K562 (cell line): Measurements from ENCODE around the gene ABCB6. TPM values are rescaled to one million over a fixed set of nuclear protein-coding genes. Genes with fewer than 3 reads are reported as not detected.

ENCODE experiments used
- CREB3L1 ChIP-seq: fragments of 450-650 bp; IDR thresholded peaks from 2 replicates; pipeline ENCODE4 v1.6.1; 2014; ENCODE audit warnings: low read depth, mild to moderate bottlenecking, moderate library complexity, borderline replicate concordance
- L3MBTL2 ChIP-seq: fragments of 450-650 bp; IDR thresholded peaks from 2 replicates; pipeline ENCODE4 v1.6.1; 2016; ENCODE audit warnings: mild to moderate bottlenecking, moderate library complexity
- PCBP1 ChIP-seq: fragments of 200-400 bp; formaldehyde crosslinking; IDR thresholded peaks from 2 replicates; pipeline ENCODE4 v1.6.1; 2018; ENCODE audit warnings: mild to moderate bottlenecking, low read depth, low read length; ENCODE audit not compliant: poor library complexity, severe bottlenecking
- PKNOX1 ChIP-seq: fragments of 450-650 bp; IDR thresholded peaks from 2 replicates; pipeline ENCODE4 v1.6.1; 2016
- SIRT6 ChIP-seq: IDR thresholded peaks from one replicate; pipeline ENCODE4 v1.6.1; 2012; ENCODE audit warnings: low read depth, mild to moderate bottlenecking, control low read depth, inconsistent platforms, low read length, moderate library complexity
- ZBTB11 ChIP-seq, 3 experiments: fragments of 200-800 bp in 1 of 3; fragments of 250-450 bp in 1 of 3; fragments of 450-650 bp in 1 of 3; sonication (Bioruptor Pico) in 1 of 3; sonication (Bioruptor generic) in 1 of 3; formaldehyde crosslinking in 1 of 3; IDR thresholded peaks; 2 replicates each; pipeline versions ENCODE4 v1.6.1 to v1.8.0; 2016 to 2022; ENCODE audit warnings: mild to moderate bottlenecking in 2 of 3, missing genetic modification characterization in 2 of 3, missing compliant biosample characterization in 1 of 3, moderate library complexity in 1 of 3
- ZBTB34 ChIP-seq: fragments of 250-450 bp; sonication (Bioruptor Pico); IDR thresholded peaks from 2 replicates; pipeline ENCODE4 v1.8.0; 2021; ENCODE audit warnings: mild to moderate bottlenecking, moderate library complexity
- ZNF407 ChIP-seq: fragments of 450-650 bp; IDR thresholded peaks from 2 replicates; pipeline ENCODE4 v1.6.1; 2016; ENCODE audit warnings: low read depth
- polyA plus RNA-seq, 8 experiments: library from polyadenylated mRNA; depleted of rRNA in 4 of 8; stranded (reverse) in 5 of 8; unstranded in 3 of 8; fragments of >200 nt; fragmentation: Nextera tagmentation in 2 of 8; fragmentation: Illumina TruSeq in 1 of 8; extraction: Ambion mirVana in 2 of 8; extraction: Trizol in 1 of 8; gene quantifications; 2 replicates each; pipeline versions ENCODE4 v1.2.1 to v1.2.3, GENCODE V29; 2011 to 2014; ENCODE audit warnings: inconsistent platforms in 1 of 8, missing spikeins in 1 of 8
- total RNA-seq, 7 experiments: library from RNA; depleted of rRNA in 6 of 7; stranded (reverse); fragments of >200 nt in 6 of 7; fragmentation: Illumina TruSeq in 2 of 7; extraction: Trizol in 2 of 7; gene quantifications; 2 replicates each; pipeline versions ENCODE4 v1.2.1 to v1.2.3, GENCODE V29; 2011 to 2021; ENCODE audit warnings: low replicate concordance in 1 of 7

ABCB6 gene
- total and polyA plus RNA-seq, 9 of the 15 experiments (the other 6 are each of a cell fraction or from before 2014, with no cell fraction given) = 3.7 to 29.8 (median 16.8) TPM

- TF ChIP-seq ZNF407 (peak; percentile 95), PCBP1 (peak; percentile 46), L3MBTL2 (peak; percentile 19; the same call in 1 of the 2 replicates), PKNOX1 (peak; percentile 100), ZBTB34 (CRISPR knock-in tag) (no peak), CREB3L1 (0 out of 2 replicates have a peak, but pooled peaks have one; percentile 21), ZBTB11 (CRISPR knock-in tag; IDR thresholded peaks at IDR 0.05) (peak in 1 of 3 experiments; percentile 77; a peak in 2 of 6 replicates), SIRT6 (no peak)
Observed at GRCh38 chr2:219229305-219230058, 10.7 kb upstream of the ABCB6 start, which contains the start of the genes ANKZF1 and ATG9A (continued).
